Measurements from ENCODE around the gene ZNF414. TPM values are rescaled to one million over a fixed set of nuclear protein-coding genes. Genes with fewer than 3 reads are reported as not detected.

ZNF414 gene
- total RNA-seq, 2 experiments from 2014 or later = 8.7 to 47.5 TPM

GRCh38 chr19:8487137-8487851 is 26.7 kb downstream of the ZNF414 start:
- Histone ChIP-seq H3K9me2 (ENCODE audit: insufficient read depth, low read length) (no peaks in the 10 kb centered on the region), H3K79me2 (ENCODE audit: insufficient read depth, low read depth, low read length) (0 out of 2 replicates have a peak, but pooled peaks cover 2% of the 10 kb centered on the region), H3K9me3 (ENCODE audit: low read length) (no peaks in the 10 kb centered on the region), H2AFZ (ENCODE audit: low read length) (no peak overlapping the region), H3K4me3 (ENCODE audit: low read depth, low read length, poor library complexity, severe bottlenecking) (no peak overlapping the region), H3K27ac (ENCODE audit: low read depth, low read length, poor library complexity, severe bottlenecking) (no peak overlapping the region), H4K20me1 (ENCODE audit: insufficient read depth, low read length) (no peaks in the 10 kb centered on the region), H3K36me3 (ENCODE audit: insufficient read depth, low read length) (peaks cover 83% of the 10 kb centered on the region), H3K4me1 (ENCODE audit: insufficient read depth, low read length, poor library complexity, severe bottlenecking) (no peaks in the 10 kb centered on the region), H3K4me2 (ENCODE audit: low read length) (no peak overlapping the region)
- CTCF ChIA-PET (ENCODE audit: unreplicated experiment) = no interaction called here
- POLR2A ChIA-PET = interaction anchor here (0.7 kb wide), 1 partner anchor 92 kb away, joined by 3 read pairs; no protein-coding TSS in a partner anchor
- BruUV-seq (replicated peaks) = no TSS peak
- TF ChIP-seq EZH2phosphoT487 (IDR thresholded peaks at IDR 0.05; ENCODE audit: borderline replicate concordance, low read depth, low read length) = no peak
- no peak for TF ChIP-seq CTCF (conservative IDR thresholded peaks at IDR 0.05; ENCODE audit: low read length)
- no peak for DNase-seq (ENCODE audit: low spot score)
- intact Hi-C loops (cut with micrococcal nuclease; ENCODE audit: unreplicated experiment) = no loop called here

DNA sequence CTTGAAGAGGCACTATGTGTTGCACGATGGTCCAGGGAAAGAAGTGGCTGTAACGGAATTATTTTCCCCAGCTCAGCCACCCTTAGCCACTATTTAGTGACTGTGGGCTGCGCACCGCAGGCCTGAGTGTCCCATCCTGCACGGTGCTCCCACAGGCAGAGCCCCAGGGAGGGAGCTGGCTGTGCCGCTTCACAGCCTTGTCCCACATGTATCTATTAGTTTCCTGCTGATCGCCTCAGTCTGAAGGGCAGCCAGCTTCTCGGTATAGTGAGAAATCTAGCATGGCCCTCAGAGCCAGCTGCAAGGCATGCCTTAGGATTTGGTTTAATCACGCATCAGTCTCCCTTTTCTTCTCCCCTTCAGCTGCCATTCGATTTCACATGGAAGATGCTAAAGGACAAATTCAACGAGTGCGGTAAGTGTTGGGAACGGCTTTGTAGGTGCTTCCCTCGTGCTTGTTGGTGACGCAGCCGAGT is 27.3 kb downstream of the ZNF414 start:
- Histone ChIP-seq H3K4me2 (ENCODE audit: low read length) (no peak overlapping the region), H3K36me3 (ENCODE audit: insufficient read depth, low read length) (peaks cover 89% of the 10 kb centered on the region), H3K79me2 (ENCODE audit: insufficient read depth, low read depth, low read length) (peaks cover 5% of the 10 kb centered on the region; the same call in 1 of the 2 replicates), H3K9me2 (ENCODE audit: insufficient read depth, low read length) (no peaks in the 10 kb centered on the region), H4K20me1 (ENCODE audit: insufficient read depth, low read length) (no peaks in the 10 kb centered on the region), H3K27ac (ENCODE audit: low read depth, low read length, poor library complexity, severe bottlenecking) (no peak overlapping the region), H3K9me3 (ENCODE audit: low read length) (no peaks in the 10 kb centered on the region), H3K4me1 (ENCODE audit: insufficient read depth, low read length, poor library complexity, severe bottlenecking) (no peaks in the 10 kb centered on the region), H2AFZ (ENCODE audit: low read length) (no peak overlapping the region), H3K4me3 (ENCODE audit: low read depth, low read length, poor library complexity, severe bottlenecking) (no peak overlapping the region)
- BruUV-seq (replicated peaks) = no TSS peak
- intact Hi-C loops (cut with micrococcal nuclease; ENCODE audit: unreplicated experiment) = no loop called here
- POLR2A ChIA-PET = interaction anchor here (0.7 kb wide), 1 partner anchor 93 kb away, joined by 3 read pairs; no protein-coding TSS in a partner anchor
- DNase-seq (ENCODE audit: low spot score) = no peak
- TF ChIP-seq EZH2phosphoT487 (IDR thresholded peaks at IDR 0.05; ENCODE audit: borderline replicate concordance, low read depth, low read length) (no peak), CTCF (conservative IDR thresholded peaks at IDR 0.05; ENCODE audit: low read length) (no peak)
- CTCF ChIA-PET (ENCODE audit: unreplicated experiment) = no interaction called here

Data from OCI-LY7 (cell line).